Right lobe of liver (tissue), 6 donors: ENCODE results near the gene FILIP1. TPM values are rescaled to one million over a fixed set of nuclear protein-coding genes. Genes with fewer than 3 reads are reported as not detected.

Experiments
- ATAC-seq, 4 donors: fragments of 200-7000 bp; cut with Tn5 transposase; one replicate each; pipeline ENCODE4 v1.9.1; 2020; ENCODE audit warnings: mild to moderate bottlenecking in 4 of 4, moderate library complexity in 4 of 4
- DNase-seq, 3 donors: peaks; one replicate each; pipeline ENCODE4 v3.0.0-alpha.2; 2020
- H3K27ac ChIP-seq, 3 donors: fragments of 200-600 bp; one replicate each; pipeline ENCODE4 v1.8.0; 2022
- H3K27me3 ChIP-seq, 2 donors: fragments of 200-600 bp; one replicate each; pipeline ENCODE4 v1.8.0; 2022
- H3K36me3 ChIP-seq, 4 donors: fragments of 200-600 bp; sonication (generic) in 1 of 4; one replicate each; pipeline versions ENCODE4 v1.5.1 to v1.8.0; 2017 to 2022; ENCODE audit warnings: control low read depth in 1 of 4
- H3K4me1 ChIP-seq, 4 donors: fragments of 200-600 bp; sonication (generic) in 1 of 4; one replicate each; pipeline versions ENCODE4 v1.5.1 to v1.8.0; 2017 to 2022; ENCODE audit warnings: control low read depth in 1 of 4
- H3K4me3 ChIP-seq, 3 donors: fragments of 200-600 bp; one replicate each; pipeline ENCODE4 v1.8.0; 2022
- H3K9me3 ChIP-seq, 4 donors: fragments of 200-600 bp; sonication (generic) in 1 of 4; one replicate each; pipeline versions ENCODE4 v1.5.1 to v1.8.0; 2017 to 2022; ENCODE audit warnings: control low read depth in 1 of 4
- CTCF ChIP-seq, 4 donors: fragments of 200-600 bp in 3 of 4; fragments of 450-650 bp in 1 of 4; IDR thresholded peaks; one replicate each; pipeline versions ENCODE4 v1.5.1 to v1.8.0; 2016 to 2022; ENCODE audit warnings: antibody characterized with exemption in 4 of 4, mild to moderate bottlenecking in 2 of 4
- POLR2A ChIP-seq: fragments of 450-650 bp; IDR thresholded peaks from one replicate; pipeline ENCODE4 v1.6.1; 2017; ENCODE audit warnings: antibody characterized with exemption, mild to moderate bottlenecking
- WGBS: methylation state at CpG from one replicate; pipeline ENCODE4 v1.1.6; 2018; ENCODE audit warnings: low coverage, low lambda C conversion rate; ENCODE audit not compliant: insufficient coverage; ENCODE audit errors: missing lambda C conversion rate; 5-methylcytosine and 5-hydroxymethylcytosine counted together
- intact Hi-C, 2 donors: fragments of 100-400 bp; cut with DNase I; formaldehyde crosslinking; loops; one replicate each; pipeline versions ENCODE4 v1.11.2 to v1.14.1; 2022
- total RNA-seq, 6 experiments: library from RNA; depleted of rRNA in 2 of 6; stranded (reverse); fragments of >200 nt in 2 of 6; fragmentation: NEBNext Ultra II Directional in 3 of 6; extraction: Animal tissue kit (Norgen Biotek cat#: 25700) in 3 of 6; gene quantifications; one replicate each; pipeline versions ENCODE4 v1.1.0 to v1.2.4, GENCODE V29; 2016 to 2023
- donor health status: DM: no; HTN: yes; CAD: no.
- donor health status: DM: no; HTN: no; CAD: no.
- donor health status: DM: no; HTN: no; CAD: no.
- donor health status: DM: no; HTN: yes; CAD: no.
- donor health status: DM: no; HTN: yes; CAD: no.

FILIP1 gene
- total RNA-seq, 6 experiments from 2014 or later = 0.95 to 2.2 (median 1.6) TPM

- Histone ChIP-seq H3K4me1 (no peaks in the 10 kb centered on the region), H3K27me3 (peaks cover 0 to 8% of the 10 kb centered on the region in 2 donors), H3K4me3 (no peak overlapping the region), H3K27ac (no peak overlapping the region), H3K36me3 (no peaks in the 10 kb centered on the region), H3K9me3 (no peaks in the 10 kb centered on the region)
- ATAC-seq = no peak
- no peak for TF ChIP-seq CTCF (IDR thresholded peaks at IDR 0.05)
- TF ChIP-seq POLR2A = no peak
- intact Hi-C loops = no loop called here
- 82% methylated on average over 3 of the region's 3 CpGs for WGBS
- DNase-seq = no peak
Observed at GRCh38 chr6:75377386-75377785, 116.2 kb downstream of the FILIP1 start.

DNA sequence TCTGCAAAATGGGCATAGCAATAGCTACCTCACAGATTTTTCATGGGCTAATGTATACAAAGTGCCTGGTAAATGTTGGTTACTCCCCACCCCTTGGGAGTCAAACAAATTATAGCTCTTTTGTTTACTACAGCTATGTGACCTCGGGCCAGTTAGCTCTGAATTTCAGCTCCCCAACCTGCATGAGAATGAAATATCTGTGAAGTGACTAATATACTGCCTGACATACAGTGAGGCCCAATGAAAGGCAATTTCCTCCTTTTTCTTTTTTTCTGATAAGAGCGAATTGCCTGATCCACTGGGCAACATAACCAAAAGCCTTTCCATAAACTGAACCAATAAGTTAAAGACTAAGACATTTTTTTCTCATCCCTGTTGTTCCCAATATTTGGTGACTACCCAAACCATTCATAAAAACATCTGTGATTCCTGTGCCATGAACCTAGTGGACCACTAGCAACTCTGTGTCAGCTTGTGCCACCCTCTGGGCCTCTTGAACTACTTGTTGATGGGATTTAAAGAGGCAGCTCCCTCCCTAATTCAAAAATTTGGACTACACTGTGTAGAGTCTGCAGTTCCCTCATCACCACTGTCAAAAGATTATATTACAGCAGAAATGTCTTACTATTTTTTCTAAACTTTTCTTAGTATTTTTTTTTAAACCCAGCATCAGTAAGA is 117.1 kb downstream of the FILIP1 start:
- TF ChIP-seq POLR2A (no peak), CTCF (IDR thresholded peaks at IDR 0.05) (no peak)
- no peak overlapping the region for H3K4me3 ChIP-seq
- no peaks in the 10 kb centered on the region for H3K4me1 ChIP-seq
- peaks cover 0 to 8% of the 10 kb centered on the region in 2 donors for H3K27me3 ChIP-seq
- DNase-seq (no peak), ATAC-seq (no peak)
- no peaks in the 10 kb centered on the region for H3K9me3 ChIP-seq
- H3K27ac ChIP-seq = no peak overlapping the region
- 56% methylated on average over 2 of the region's 2 CpGs for WGBS
- no peaks in the 10 kb centered on the region for H3K36me3 ChIP-seq
- intact Hi-C loops = no loop called here

DNA sequence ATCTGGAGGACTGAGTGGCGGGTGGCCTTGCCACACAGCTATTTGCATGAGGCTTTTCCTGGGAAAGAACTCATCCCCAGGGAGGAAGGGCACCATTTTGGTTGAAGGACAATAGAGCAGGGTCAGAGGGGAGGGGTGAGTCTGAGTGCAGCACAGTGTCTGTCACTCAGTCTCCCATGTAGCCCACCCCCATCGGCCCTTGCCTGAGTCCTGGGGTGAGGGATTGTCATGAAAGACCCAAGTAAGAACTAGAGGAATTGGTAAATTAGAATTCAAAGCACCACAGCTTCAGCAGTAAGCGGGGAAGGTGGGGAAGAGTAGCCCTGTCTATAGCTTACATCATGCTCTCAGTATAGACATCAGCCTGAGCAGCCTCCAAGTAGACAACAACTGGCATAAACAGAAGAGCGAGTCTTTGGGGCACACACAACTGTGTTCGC is 118.6 kb downstream of the FILIP1 start:
- Histone ChIP-seq H3K36me3 (no peaks in the 10 kb centered on the region), H3K9me3 (no peaks in the 10 kb centered on the region), H3K27ac (no peak overlapping the region), H3K27me3 (no peaks in the 10 kb centered on the region), H3K4me1 (no peaks in the 10 kb centered on the region), H3K4me3 (no peak overlapping the region)
- ATAC-seq (no peak), DNase-seq (no peak)
- TF ChIP-seq CTCF (IDR thresholded peaks at IDR 0.05) (no peak), POLR2A (no peak)
- WGBS = 60% methylated on average over 4 of the region's 5 CpGs
- intact Hi-C loops = no loop called here

GRCh38 chr6:75372884-75373283 is 120.7 kb downstream of the FILIP1 start:
- no peak overlapping the region for H3K4me3 ChIP-seq
- no peaks in the 10 kb centered on the region for H3K9me3 ChIP-seq
- ATAC-seq = no peak
- H3K36me3 ChIP-seq = no peaks in the 10 kb centered on the region
- H3K27me3 ChIP-seq = no peaks in the 10 kb centered on the region
- intact Hi-C loops = no loop called here
- no peak for DNase-seq
- H3K4me1 ChIP-seq = no peaks in the 10 kb centered on the region
- TF ChIP-seq CTCF (IDR thresholded peaks at IDR 0.05) (no peak), POLR2A (no peak)
- H3K27ac ChIP-seq = no peak overlapping the region

DNA sequence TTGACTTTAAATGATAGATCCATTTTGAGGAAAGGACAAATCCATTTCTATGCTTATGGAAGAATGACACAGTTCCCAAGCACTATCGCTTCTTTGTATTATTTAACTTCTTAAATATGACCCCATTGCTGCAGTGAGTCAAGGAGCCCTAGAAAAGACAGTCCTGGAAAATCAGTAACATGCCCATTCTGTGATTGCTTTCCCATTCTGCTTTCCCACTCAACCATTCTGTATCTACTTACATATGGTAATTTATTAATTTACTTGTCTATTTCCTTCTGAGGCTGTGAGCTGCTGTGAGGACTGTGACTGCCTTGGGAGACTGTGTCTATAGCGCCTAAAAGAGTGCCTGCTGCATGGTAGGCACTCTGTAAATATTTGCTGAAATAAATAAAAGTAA is 123.6 kb downstream of the FILIP1 start:
- H3K36me3 ChIP-seq = no peaks in the 10 kb centered on the region
- intact Hi-C loops = no loop called here
- no peaks in the 10 kb centered on the region for H3K9me3 ChIP-seq
- H3K4me3 ChIP-seq = no peak overlapping the region
- no peak for TF ChIP-seq POLR2A
- no peak for TF ChIP-seq CTCF (IDR thresholded peaks at IDR 0.05)
- DNase-seq = no peak
- no peak for ATAC-seq
- 75% methylated on average over 2 of the region's 2 CpGs for WGBS
- H3K4me1 ChIP-seq = no peaks in the 10 kb centered on the region
- H3K27ac ChIP-seq = no peak overlapping the region
- no peaks in the 10 kb centered on the region for H3K27me3 ChIP-seq
